ENCODE results near the gene SLC2A10. TPM values are rescaled to one million over a fixed set of nuclear protein-coding genes. Genes with fewer than 3 reads are reported as not detected.

Gene SLC2A10
- 10 to 100 TPM in 3 of 4 donors, 1 to 10 TPM in 1; 10.0 to 20.1 (median 11.5) TPM for total RNA-seq

DNA sequence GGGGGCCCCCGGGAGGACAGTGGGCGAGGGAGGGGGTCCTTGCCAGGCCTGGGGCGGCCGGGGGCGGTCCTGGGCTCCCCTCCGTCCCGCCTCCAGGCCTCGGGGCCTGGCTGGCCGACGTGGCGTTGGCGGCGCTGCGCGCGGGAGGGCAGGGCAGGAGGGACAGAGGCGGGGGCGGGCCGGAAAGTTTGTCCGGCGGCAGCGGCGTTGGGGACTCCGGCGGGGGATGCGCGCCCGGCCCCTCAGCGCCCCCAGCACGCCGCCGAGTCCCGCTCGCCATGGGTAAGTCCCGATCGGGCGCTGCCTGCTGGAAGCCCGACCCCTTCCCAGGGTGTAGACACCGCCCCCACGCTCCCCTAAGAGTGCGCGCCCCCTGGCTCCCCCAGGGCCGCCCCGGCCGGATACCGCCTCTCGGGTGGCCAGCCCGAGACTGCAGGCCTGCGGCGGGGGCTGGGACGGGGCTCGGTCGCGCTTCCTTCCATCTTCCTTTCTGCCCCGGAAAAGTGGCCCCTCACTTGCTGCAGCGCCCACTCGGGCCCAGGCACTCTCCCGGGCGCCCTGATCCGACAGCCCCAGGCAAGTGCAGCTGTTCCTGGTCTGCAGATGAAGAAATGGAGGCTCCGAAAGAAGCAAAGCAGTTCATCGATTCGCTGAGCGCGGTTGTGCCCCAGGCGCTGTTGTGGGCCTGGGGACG is at the start of gene SLC2A10:
SLC2A10 (plus strand) TSS at position 191 of the 694 bp plus-strand sequence; CDS start at position 279, 88 bp downstream.
- Histone ChIP-seq H3K27ac (peak within 1 kb of the TSS; percentile 6 to 86 (median 82)), H3K4me1 (peaks cover 0 to 48% (median 4%) of the 10 kb centered on the region in 3 donors), H3K27me3 (no peaks in the 10 kb centered on the region), H3K4me3 (peak within 1 kb of the TSS; percentile 58 to 73), H3K36me3 (no peaks in the 10 kb centered on the region), H3K9me3 (no peaks in the 10 kb centered on the region)
- no CpG with 5 or more reads among the region's 67 CpGs for WGBS, 2 donors (ENCODE audit: low coverage in 1 of 2)
- TF ChIP-seq POLR2A (IDR thresholded peaks at IDR 0.05) (peak in 1 of 2 donors; percentile 37), EP300 (IDR thresholded peaks at IDR 0.05) (no peak)
- TF ChIP-seq, protein P1, sequence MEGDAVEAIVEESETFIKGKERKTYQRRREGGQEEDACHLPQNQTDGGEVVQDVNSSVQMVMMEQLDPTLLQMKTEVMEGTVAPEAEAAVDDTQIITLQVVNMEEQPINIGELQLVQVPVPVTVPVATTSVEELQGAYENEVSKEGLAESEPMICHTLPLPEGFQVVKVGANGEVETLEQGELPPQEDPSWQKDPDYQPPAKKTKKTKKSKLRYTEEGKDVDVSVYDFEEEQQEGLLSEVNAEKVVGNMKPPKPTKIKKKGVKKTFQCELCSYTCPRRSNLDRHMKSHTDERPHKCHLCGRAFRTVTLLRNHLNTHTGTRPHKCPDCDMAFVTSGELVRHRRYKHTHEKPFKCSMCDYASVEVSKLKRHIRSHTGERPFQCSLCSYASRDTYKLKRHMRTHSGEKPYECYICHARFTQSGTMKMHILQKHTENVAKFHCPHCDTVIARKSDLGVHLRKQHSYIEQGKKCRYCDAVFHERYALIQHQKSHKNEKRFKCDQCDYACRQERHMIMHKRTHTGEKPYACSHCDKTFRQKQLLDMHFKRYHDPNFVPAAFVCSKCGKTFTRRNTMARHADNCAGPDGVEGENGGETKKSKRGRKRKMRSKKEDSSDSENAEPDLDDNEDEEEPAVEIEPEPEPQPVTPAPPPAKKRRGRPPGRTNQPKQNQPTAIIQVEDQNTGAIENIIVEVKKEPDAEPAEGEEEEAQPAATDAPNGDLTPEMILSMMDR (IDR thresholded peaks at IDR 0.05): peak in 2 of 4 experiments; percentile 3 to 57
- peak; percentile 77 for ATAC-seq

DNA sequence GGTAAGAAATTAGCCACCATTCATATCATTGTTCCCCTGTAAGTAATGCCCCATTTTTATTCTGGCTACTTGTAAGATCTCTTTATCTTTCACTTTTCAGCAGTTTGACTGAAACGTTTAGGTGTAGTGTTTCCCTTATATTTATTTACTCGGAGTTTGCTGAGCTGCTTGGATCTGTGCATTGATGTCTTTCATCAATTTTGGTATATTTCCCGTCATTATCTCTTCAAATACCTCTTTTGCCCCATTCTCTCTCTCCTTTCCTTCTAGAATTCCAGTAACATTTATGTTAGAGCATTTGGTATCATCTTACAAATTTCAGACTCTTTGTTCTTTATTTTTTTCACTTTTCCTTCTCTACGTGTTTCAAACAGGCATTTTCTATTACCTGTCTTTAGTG is 49.0 kb upstream of the SLC2A10 start:
- H3K9me3 ChIP-seq: no peaks in the 10 kb centered on the region
- H3K27ac ChIP-seq: no peak overlapping the region
- 82 to 83% methylated on average over 4 of the region's 4 CpGs for whole genome bisulfite sequencing, 2 donors (ENCODE audit: low coverage in 1 of 2)
- H3K36me3 ChIP-seq: peaks cover 2 to 4% of the 10 kb centered on the region in 2 donors
- ATAC-seq: no peak
- H3K4me1 ChIP-seq: no peaks in the 10 kb centered on the region
- no peak for TF ChIP-seq EP300 (IDR thresholded peaks at IDR 0.05)
- no peak for TF ChIP-seq POLR2AphosphoS5 (IDR thresholded peaks at IDR 0.05)
- TF ChIP-seq POLR2A (IDR thresholded peaks at IDR 0.05): no peak
- TF ChIP-seq, protein P1 (IDR thresholded peaks at IDR 0.05): no peak
- H3K4me3 ChIP-seq: no peak overlapping the region
- H3K27me3 ChIP-seq: no peaks in the 10 kb centered on the region

DNA sequence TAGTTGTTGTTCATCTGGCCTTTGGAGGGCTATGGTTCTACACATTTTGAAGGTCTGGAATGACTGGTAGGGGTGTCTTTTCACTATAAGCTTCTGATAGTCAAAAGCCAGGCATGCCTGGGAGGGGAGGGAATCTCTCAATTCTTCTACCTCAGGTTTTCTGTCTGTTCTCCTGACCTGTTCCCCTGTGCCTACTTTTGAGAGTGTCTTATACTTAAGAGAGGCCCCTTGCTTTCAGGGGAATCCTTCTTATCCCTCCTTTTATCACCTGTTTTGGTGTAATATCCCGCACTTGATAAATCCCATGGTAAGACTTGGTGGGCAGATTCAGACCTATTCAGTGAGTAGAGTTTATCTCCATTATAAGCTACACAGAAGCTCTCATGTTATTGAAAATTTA is 47.8 kb upstream of the SLC2A10 start:
- ATAC-seq: no peak
- Histone ChIP-seq H3K36me3 (peaks cover 2 to 4% of the 10 kb centered on the region in 2 donors), H3K27me3 (no peaks in the 10 kb centered on the region), H3K27ac (no peak overlapping the region), H3K4me3 (no peak overlapping the region), H3K4me1 (no peaks in the 10 kb centered on the region), H3K9me3 (no peaks in the 10 kb centered on the region)
- WGBS, 2 donors (ENCODE audit: low coverage in 1 of 2): 100% methylated on average over 1 of the region's 1 CpG; no CpG with 5 or more reads in 1 of the 2 donors
- TF ChIP-seq, protein P1 (IDR thresholded peaks at IDR 0.05): no peak
- TF ChIP-seq POLR2AphosphoS5 (IDR thresholded peaks at IDR 0.05) (no peak), EP300 (IDR thresholded peaks at IDR 0.05) (no peak), POLR2A (IDR thresholded peaks at IDR 0.05) (no peak)

DNA sequence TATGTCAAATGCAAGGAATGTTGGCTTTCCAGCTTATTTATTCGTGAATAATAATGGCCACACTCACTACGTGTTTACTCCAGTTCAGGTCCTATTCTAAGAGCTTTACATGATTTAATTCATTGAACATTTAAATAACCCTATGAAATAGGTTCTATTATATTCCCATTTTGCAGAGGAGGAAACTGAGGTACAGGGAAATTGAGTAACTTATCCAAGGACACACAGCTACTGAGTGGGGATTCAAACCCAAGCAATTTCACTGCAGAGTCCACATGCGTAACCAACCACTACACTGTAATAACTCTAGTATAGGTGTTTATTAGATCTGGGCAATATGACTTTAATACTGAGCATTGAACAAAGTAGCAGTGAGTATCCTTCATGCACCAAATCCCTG is 45.9 kb upstream of the SLC2A10 start:
- 91 to 97% methylated on average over 3 of the region's 3 CpGs for WGBS, 2 donors (ENCODE audit: low coverage in 1 of 2)
- no peak overlapping the region for H3K27ac ChIP-seq
- TF ChIP-seq EP300 (IDR thresholded peaks at IDR 0.05): no peak
- TF ChIP-seq, protein P1 (IDR thresholded peaks at IDR 0.05): no peak
- TF ChIP-seq POLR2A (IDR thresholded peaks at IDR 0.05): no peak
- no peak for TF ChIP-seq POLR2AphosphoS5 (IDR thresholded peaks at IDR 0.05)
- no peaks in the 10 kb centered on the region for H3K9me3 ChIP-seq
- peaks cover 2 to 7% of the 10 kb centered on the region in 2 donors for H3K36me3 ChIP-seq
- no peaks in the 10 kb centered on the region for H3K4me1 ChIP-seq
- H3K27me3 ChIP-seq: no peaks in the 10 kb centered on the region
- H3K4me3 ChIP-seq: no peak overlapping the region
- no peak for ATAC-seq

DNA sequence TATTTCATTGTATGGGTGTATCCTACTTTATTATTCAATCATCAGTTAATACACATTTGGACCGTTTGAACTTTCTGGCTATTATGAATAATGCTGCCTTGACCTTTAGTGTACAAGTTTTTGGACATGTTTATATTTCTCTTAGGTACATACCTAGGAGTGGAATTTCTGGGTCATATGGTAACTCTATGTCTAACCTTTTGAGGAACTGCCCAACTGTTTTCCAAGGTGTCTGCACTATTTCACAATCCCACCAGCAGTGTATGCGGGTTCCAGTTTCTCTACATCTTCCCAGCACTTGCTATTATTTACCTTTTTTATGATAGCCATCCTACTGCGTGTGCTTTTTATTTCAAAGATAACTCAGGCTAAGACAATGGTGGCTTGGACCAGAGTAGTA is 43.8 kb upstream of the SLC2A10 start:
- Histone ChIP-seq H3K36me3 (peaks cover 2 to 11% of the 10 kb centered on the region in 2 donors), H3K27ac (no peak overlapping the region), H3K4me3 (no peak overlapping the region), H3K27me3 (no peaks in the 10 kb centered on the region), H3K9me3 (peaks cover 0 to 5% (median 0%) of the 10 kb centered on the region in 3 donors), H3K4me1 (no peaks in the 10 kb centered on the region)
- no peak for ATAC-seq
- 86 to 94% methylated on average over 3 of the region's 3 CpGs for WGBS, 2 donors (ENCODE audit: low coverage in 1 of 2)
- TF ChIP-seq POLR2AphosphoS5 (IDR thresholded peaks at IDR 0.05): no peak
- TF ChIP-seq POLR2A (IDR thresholded peaks at IDR 0.05): no peak
- TF ChIP-seq, protein P1 (IDR thresholded peaks at IDR 0.05): no peak
- TF ChIP-seq EP300 (IDR thresholded peaks at IDR 0.05): no peak

Data from gastroesophageal sphincter (tissue), 4 donors.